Measurements from ENCODE around the gene TEDC2. TPM values are rescaled to one million over a fixed set of nuclear protein-coding genes. Genes with fewer than 3 reads are reported as not detected.

The TEDC2 gene
- total RNA-seq, 4 donors from 2014 or later: 0.33 to 0.91 TPM; not detected in 2

DNA sequence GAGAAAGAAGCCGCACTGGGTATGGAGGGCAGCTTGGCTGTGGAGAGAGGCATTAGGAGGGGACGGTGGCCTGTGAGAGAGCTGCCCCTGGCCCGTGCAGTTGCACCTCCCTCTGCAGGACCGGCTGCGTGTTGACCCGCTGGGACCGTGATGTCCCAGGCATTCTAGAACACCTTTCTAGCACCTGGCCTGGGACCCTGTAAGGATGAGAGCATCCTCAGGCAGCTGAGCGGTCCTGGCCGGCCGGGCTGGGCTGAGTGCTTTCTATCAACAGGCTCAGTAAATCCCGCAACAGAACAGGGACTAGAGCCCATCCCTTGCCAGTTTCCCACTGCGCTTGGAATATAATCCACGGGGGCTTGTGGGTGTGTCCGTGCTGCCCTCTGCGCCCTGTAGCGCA lies 29.7 kb downstream of the TEDC2 start:
- no peak overlapping the region for H3K4me3 ChIP-seq
- no peak for DNase-seq
- TF ChIP-seq, protein P1, sequence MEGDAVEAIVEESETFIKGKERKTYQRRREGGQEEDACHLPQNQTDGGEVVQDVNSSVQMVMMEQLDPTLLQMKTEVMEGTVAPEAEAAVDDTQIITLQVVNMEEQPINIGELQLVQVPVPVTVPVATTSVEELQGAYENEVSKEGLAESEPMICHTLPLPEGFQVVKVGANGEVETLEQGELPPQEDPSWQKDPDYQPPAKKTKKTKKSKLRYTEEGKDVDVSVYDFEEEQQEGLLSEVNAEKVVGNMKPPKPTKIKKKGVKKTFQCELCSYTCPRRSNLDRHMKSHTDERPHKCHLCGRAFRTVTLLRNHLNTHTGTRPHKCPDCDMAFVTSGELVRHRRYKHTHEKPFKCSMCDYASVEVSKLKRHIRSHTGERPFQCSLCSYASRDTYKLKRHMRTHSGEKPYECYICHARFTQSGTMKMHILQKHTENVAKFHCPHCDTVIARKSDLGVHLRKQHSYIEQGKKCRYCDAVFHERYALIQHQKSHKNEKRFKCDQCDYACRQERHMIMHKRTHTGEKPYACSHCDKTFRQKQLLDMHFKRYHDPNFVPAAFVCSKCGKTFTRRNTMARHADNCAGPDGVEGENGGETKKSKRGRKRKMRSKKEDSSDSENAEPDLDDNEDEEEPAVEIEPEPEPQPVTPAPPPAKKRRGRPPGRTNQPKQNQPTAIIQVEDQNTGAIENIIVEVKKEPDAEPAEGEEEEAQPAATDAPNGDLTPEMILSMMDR (IDR thresholded peaks at IDR 0.05 in 4 of 5, conservative IDR thresholded peaks at IDR 0.05 in 1 of 5): no peak
- no peak for TF ChIP-seq POLR2A (IDR thresholded peaks at IDR 0.05)
- ATAC-seq: no peak
- intact Hi-C loops (cut with DNase I; ENCODE audit: low total_unique reads) (loop anchor here (10.0 kb wide), 1 partner anchor 65 kb away; the partner anchor contains the start of gene CCNF), in situ Hi-C loops (cut with MboI; ENCODE audit: low sequenced_read_pairs in 4 of 4) (loop anchor here in 1 of 4 donors (25.0 kb wide), 1 partner anchor 152 kb away; the partner anchor contains the start of gene ABCA3)
- H3K4me1 ChIP-seq: peaks cover 9 to 27% of the 10 kb centered on the region in 2 donors
- no peak overlapping the region for H3K27ac ChIP-seq
- no peaks in the 10 kb centered on the region for H3K9me3 ChIP-seq
- H3K27me3 ChIP-seq: no peaks in the 10 kb centered on the region
- no peaks in the 10 kb centered on the region for H3K36me3 ChIP-seq

- TF ChIP-seq, protein P1 (IDR thresholded peaks at IDR 0.05 in 4 of 5, conservative IDR thresholded peaks at IDR 0.05 in 1 of 5): no peak
- no peak for TF ChIP-seq POLR2A (IDR thresholded peaks at IDR 0.05)
- H3K4me1 ChIP-seq: peaks cover 0 to 20% of the 10 kb centered on the region in 2 donors
- no peak overlapping the region for H3K4me3 ChIP-seq
- ATAC-seq (no peak), DNase-seq (no peak)
- no peaks in the 10 kb centered on the region for H3K36me3 ChIP-seq
- in situ Hi-C loops (cut with MboI; ENCODE audit: low sequenced_read_pairs in 4 of 4): loop anchor here in 3 of 4 donors (5.0 to 25.0 kb wide), 3 partner anchors 143 to 153 kb away; partner anchors contain the start of gene ABCA3 (in 2 of the 3)
- intact Hi-C loops (cut with DNase I; ENCODE audit: low total_unique reads): no loop called here
- H3K9me3 ChIP-seq: no peaks in the 10 kb centered on the region
- no peak overlapping the region for H3K27ac ChIP-seq
- no peaks in the 10 kb centered on the region for H3K27me3 ChIP-seq
Observed at GRCh38 chr16:2490190-2491105, 30.5 kb downstream of the TEDC2 start.

GRCh38 chr16:2492292-2492691 lies 32.4 kb downstream of the TEDC2 start:
- ATAC-seq (no peak), DNase-seq (no peak)
- Histone ChIP-seq H3K4me1 (peaks cover 3 to 11% of the 10 kb centered on the region in 2 donors), H3K36me3 (no peaks in the 10 kb centered on the region), H3K9me3 (no peaks in the 10 kb centered on the region), H3K4me3 (no peak overlapping the region), H3K27ac (no peak overlapping the region), H3K27me3 (no peaks in the 10 kb centered on the region)
- in situ Hi-C loops (cut with MboI; ENCODE audit: low sequenced_read_pairs in 4 of 4) (loop anchor here in 3 of 4 donors (5.0 to 25.0 kb wide), 3 partner anchors 145 to 155 kb away; partner anchors contain the start of gene ABCA3 (in 2 of the 3)), intact Hi-C loops (cut with DNase I; ENCODE audit: low total_unique reads) (no loop called here)
- TF ChIP-seq POLR2A (IDR thresholded peaks at IDR 0.05): no peak
- TF ChIP-seq, protein P1 (IDR thresholded peaks at IDR 0.05 in 4 of 5, conservative IDR thresholded peaks at IDR 0.05 in 1 of 5): no peak

DNA sequence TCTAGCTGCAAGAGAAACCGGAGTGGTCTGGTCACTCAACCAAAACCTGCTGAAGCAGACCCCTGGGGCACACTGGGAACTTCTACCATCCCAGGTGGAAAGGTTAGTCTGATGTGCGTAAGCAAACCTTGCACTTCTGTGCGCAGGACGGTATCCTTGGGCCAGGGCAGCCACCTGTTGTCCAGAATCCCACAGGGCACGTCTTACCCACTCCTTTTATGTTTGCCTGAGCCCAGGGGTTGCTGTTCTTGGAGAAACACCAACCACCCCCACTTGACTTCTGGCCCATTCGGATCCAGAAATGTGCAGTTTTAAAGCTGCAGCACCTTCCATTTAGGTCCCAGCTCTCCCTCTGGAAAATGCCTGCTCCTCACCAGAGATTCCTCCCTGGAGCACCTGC lies 33.7 kb downstream of the TEDC2 start:
- peaks cover 16 to 18% of the 10 kb centered on the region in 2 donors for H3K4me1 ChIP-seq
- no peaks in the 10 kb centered on the region for H3K9me3 ChIP-seq
- in situ Hi-C loops (cut with MboI; ENCODE audit: low sequenced_read_pairs in 4 of 4): loop anchor here in 3 of 4 donors (5.0 to 25.0 kb wide), 3 partner anchors 146 to 156 kb away; partner anchors contain the start of gene ABCA3 (in 2 of the 3)
- ATAC-seq (no peak), DNase-seq (no peak)
- intact Hi-C loops (cut with DNase I; ENCODE audit: low total_unique reads): no loop called here
- H3K27ac ChIP-seq: no peak overlapping the region
- H3K36me3 ChIP-seq: no peaks in the 10 kb centered on the region
- no peaks in the 10 kb centered on the region for H3K27me3 ChIP-seq
- H3K4me3 ChIP-seq: no peak overlapping the region
- TF ChIP-seq, protein P1 (IDR thresholded peaks at IDR 0.05 in 4 of 5, conservative IDR thresholded peaks at IDR 0.05 in 1 of 5): no peak
- TF ChIP-seq POLR2A (IDR thresholded peaks at IDR 0.05): no peak

Data from gastrocnemius medialis (tissue), 4 donors.